ENCODE measurements around the gene SSTR5. TPM values are rescaled to one million over a fixed set of nuclear protein-coding genes. Genes with fewer than 3 reads are reported as not detected.

Gene SSTR5
- total RNA-seq, 2 experiments from 2014 or later: not detected

DNA sequence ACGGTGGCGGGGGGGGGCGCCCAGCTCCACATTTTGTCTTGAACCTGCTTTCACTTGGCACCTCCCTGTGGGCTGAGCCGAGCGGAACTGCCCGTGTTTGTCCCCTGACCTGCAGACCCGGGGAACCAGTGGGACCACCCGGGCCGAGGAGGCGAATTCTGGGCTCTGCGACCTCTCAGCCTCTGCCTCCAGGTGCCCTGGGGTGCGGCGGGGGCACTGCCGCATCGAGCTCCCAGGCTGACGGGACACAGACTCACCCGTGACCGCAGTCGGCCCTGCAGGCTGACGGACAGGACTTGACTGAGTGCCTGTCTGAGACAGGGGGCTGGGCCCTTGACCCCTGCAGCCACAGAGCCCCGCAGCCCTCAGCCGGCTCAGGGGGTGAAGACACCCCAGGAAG is 34.6 kb downstream of the SSTR5 start:
- ChIA-PET CTCF (no interaction called here), POLR2A (no interaction called here)

DNA sequence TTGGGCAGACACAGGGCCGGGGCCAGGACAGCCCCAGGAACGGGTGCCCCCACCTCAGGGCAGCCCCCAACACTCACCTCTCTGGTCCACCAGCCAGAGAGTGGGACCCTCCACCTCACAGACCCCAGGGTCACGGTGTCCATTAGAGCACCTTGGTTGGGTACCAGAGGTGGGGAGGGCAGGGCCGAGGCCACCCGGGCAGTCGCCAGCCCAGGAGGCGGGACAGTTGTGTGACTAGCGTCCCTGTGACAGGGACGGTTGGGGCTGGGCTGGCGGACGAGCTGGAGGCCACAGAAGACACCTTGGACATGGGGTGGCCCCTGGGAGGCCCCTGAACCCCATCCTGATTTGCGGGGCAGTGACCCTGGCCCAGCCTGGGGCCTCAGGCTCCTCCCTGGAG is 35.2 kb downstream of the SSTR5 start:
- no peaks in the 10 kb centered on the region for H3K9me3 Mint-ChIP-seq
- ChIA-PET CTCF (no interaction called here), POLR2A (no interaction called here)

More for the DNA sequence above, 34.6 kb downstream of the SSTR5 start:
- no peak for DNase-seq
- no peaks in the 10 kb centered on the region for H3K9me3 Mint-ChIP-seq
- H3K27ac Mint-ChIP-seq: no peak overlapping the region
- peaks cover 3% of the 10 kb centered on the region for H3K27me3 Mint-ChIP-seq
- H3K36me3 Mint-ChIP-seq (ENCODE audit: low read depth): no peaks in the 10 kb centered on the region
- H3K4me3 Mint-ChIP-seq: no peak overlapping the region
- H3K4me1 Mint-ChIP-seq: no peaks in the 10 kb centered on the region

DNA sequence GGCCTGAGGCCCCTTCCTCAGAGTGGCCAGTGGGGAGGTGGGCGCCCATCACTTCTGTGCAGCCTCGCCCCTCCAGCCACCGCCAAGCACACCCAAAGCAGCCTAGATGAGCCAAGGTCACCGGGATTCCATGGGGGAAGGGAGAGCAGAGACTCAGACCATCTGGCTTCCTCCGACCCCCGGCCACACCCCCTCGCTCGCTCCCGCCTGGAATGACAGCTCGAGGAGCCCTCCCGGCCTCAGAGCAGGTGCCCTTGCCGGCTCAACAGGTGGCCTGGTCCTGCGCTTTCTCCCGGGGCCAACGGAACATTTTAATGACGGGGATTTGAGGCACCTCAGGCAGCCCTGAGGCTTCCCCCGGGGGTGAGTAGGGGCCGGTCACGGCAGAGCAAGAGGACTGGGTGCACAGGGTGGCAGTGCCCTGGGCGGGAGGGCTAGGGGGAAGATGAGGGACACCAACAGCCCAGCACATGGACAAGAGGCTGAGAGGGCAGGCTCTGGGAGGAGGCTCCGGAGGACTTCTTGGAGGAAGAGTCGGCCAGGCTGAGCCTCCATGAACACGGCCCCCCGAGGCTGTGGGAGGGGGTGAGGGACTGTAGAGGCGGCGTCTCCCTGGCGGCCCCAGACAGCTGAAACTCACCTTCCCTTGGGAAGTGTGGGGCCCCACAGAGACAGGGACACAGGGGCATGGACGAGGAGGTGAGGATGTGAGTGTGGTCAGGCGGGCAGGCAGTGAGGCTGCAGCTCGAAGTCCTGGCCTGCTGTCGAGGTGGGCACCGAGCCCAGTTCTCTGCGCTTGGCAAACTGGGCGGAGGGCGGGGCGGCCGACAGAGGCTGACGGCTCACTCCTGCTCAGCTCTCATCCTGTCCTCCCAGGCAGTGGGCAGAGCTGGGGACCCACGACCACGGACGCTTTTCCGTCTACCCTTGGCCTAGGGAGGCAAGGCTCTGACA is 36.0 kb downstream of the SSTR5 start:
- Mint-ChIP-seq H3K36me3 (ENCODE audit: low read depth) (no peaks in the 10 kb centered on the region), H3K4me3 (no peak overlapping the region), H3K9me3 (no peaks in the 10 kb centered on the region), H3K27me3 (peaks cover 3% of the 10 kb centered on the region), H3K4me1 (no peaks in the 10 kb centered on the region), H3K27ac (no peak overlapping the region)
- CTCF ChIA-PET: no interaction called here
- DNase-seq: no peak
- POLR2A ChIA-PET: no interaction called here

More for the DNA sequence above, 35.2 kb downstream of the SSTR5 start:
- Mint-ChIP-seq H3K4me3 (no peak overlapping the region), H3K27me3 (peaks cover 3% of the 10 kb centered on the region), H3K27ac (no peak overlapping the region), H3K4me1 (no peaks in the 10 kb centered on the region), H3K36me3 (ENCODE audit: low read depth) (no peaks in the 10 kb centered on the region)
- DNase-seq: no peak

DNA sequence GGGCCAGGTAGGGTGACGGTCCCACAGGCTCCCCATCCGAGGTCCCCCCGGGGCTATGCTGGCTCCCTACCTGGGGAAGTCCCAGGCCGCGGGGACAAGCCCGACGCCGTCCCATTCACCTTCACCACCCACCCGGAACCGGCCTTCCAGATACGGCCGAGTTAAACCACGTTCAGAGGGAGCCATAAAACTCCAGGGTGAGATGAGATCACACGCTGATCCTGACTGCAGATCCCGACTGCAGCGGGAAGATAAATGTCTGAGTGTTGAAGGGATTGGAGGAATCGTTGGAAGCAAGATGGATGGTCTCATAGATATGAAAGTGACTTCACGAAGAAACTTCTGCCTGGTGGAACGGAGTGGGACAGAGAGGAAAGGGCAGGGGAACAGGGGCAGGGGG is 37.1 kb downstream of the SSTR5 start:
- Mint-ChIP-seq H3K36me3 (ENCODE audit: low read depth) (no peaks in the 10 kb centered on the region), H3K4me1 (no peaks in the 10 kb centered on the region), H3K4me3 (no peak overlapping the region), H3K9me3 (no peaks in the 10 kb centered on the region), H3K27ac (no peak overlapping the region), H3K27me3 (peaks cover 3% of the 10 kb centered on the region)
- ChIA-PET POLR2A (no interaction called here), CTCF (no interaction called here)
- DNase-seq: no peak

DNA sequence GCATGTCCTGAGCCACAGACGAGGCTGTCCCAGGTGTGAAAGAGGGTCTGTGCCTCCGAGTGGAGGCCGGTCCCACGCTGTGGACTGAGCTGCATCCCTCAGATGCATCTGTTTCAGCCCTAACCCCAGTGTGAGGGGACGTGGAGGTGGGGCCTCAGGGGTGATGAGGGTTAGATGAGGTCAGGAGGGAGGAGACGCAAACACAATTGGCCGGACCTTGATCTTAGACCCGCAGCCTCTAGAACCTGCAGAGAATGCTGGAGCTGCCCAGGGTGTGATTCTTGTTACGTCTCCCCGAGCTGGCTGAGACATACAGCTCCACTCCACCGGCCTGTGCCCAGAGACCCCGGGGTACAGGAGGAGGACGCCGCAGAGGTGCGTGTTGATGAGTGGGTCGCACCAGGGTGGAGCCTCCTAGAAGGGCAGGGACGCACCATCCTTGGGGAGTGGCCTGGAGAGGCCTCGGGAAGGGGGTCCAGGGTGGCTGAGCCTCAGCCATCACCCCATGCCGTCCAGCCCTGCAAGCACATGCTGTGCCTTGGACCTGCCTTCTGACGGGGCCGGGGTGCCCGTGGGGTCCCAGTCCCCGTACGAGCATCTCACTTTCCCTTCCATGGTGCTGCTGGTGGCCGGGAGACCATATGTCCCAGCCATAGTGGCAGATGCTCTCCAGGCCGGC is 40.1 kb downstream of the SSTR5 start:
- no peak for DNase-seq
- Mint-ChIP-seq H3K4me1 (no peaks in the 10 kb centered on the region), H3K4me3 (no peak overlapping the region), H3K27me3 (peaks cover 3% of the 10 kb centered on the region), H3K27ac (no peak overlapping the region), H3K9me3 (no peaks in the 10 kb centered on the region), H3K36me3 (ENCODE audit: low read depth) (no peaks in the 10 kb centered on the region)
- POLR2A ChIA-PET: interaction anchor here (0.6 kb wide), 1 partner anchor 684 kb away, joined by 3 read pairs; no protein-coding TSS in a partner anchor
- CTCF ChIA-PET: no interaction called here

DNA sequence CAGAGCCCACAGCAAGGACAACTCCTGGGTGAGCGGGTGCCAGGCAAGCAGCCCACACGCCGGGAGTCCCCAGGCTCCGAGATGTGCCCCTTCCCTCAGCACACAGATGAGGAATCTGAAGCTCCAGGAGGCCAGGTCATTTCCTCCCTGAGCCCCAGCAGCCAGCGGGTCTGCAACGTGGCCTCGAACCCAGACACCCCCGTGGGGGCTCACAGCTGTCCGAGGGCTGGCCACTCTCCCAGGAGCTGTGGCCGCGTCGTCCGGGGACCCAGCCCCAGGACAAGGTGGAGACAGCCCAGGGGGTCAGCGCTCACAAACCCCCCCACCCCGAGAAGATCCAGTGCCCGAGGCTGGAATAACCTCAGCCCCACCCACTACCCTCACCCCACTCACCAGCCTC is 40.9 kb downstream of the SSTR5 start:
- no peak overlapping the region for H3K27ac Mint-ChIP-seq
- POLR2A ChIA-PET: no interaction called here
- no peak overlapping the region for H3K4me3 Mint-ChIP-seq
- no peak for DNase-seq
- H3K9me3 Mint-ChIP-seq: no peaks in the 10 kb centered on the region
- peaks cover 3% of the 10 kb centered on the region for H3K27me3 Mint-ChIP-seq
- CTCF ChIA-PET: interaction anchor here (0.6 kb wide), 1 partner anchor 425 kb away, joined by 3 read pairs; no protein-coding TSS in a partner anchor
- no peaks in the 10 kb centered on the region for H3K4me1 Mint-ChIP-seq
- H3K36me3 Mint-ChIP-seq (ENCODE audit: low read depth): no peaks in the 10 kb centered on the region

DNA sequence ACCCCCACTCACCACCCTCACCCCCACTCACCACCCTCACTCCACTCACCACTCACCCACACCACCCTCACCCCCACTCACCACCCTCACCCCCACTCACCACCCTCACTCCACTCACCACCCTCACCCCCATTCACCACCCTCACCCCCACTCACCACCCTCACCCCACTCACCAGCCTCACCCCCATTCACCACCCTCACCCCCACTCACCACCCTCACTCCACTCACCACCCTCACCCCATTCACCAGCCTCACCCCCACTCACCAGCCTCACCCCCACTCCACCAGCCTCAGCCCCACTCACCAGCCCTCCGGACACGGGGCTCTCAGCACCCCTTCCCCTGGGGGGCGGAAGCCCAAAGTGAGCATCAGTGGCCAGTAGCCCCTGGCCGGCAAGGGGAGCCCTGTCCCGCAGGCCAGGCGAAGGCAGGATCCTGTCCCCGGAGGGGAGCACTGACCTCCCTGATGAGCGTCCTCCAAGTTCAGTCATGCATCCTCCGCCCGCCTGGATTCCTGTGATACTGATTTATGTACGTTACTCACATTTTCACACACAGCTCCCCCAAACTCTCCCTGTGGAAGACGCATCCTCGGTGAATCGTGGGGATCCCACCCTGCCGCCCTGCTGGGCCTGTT is 41.5 kb downstream of the SSTR5 start:
- ChIA-PET CTCF (interaction anchor here (0.6 kb wide), 1 partner anchor 424 kb away, joined by 3 read pairs; no protein-coding TSS in a partner anchor), POLR2A (no interaction called here)
- no peaks in the 10 kb centered on the region for H3K36me3 Mint-ChIP-seq (ENCODE audit: low read depth)
- no peaks in the 10 kb centered on the region for H3K9me3 Mint-ChIP-seq
- peaks cover 3% of the 10 kb centered on the region for H3K27me3 Mint-ChIP-seq
- H3K4me1 Mint-ChIP-seq: no peaks in the 10 kb centered on the region
- no peak overlapping the region for H3K27ac Mint-ChIP-seq
- H3K4me3 Mint-ChIP-seq: no peak overlapping the region
- DNase-seq: no peak

DNA sequence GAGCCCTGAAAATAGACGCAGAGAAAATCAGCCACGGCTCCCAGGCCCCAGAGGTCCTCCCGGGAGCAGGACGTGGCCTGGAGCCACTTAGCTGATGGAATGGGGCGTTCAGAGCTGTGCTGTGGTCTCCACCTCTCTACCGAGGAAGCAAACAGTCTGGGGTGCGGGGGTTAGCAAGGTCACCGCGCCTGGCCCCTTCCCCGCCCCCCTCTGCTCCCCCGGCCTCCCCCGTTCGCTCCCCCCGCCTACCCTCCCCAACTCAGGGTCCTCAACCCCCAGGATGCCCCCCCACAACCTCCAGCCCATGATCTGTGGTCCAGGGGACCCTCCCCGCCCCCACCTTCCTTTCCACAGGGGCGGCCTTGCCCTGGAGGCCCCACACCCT is 44.1 kb downstream of the SSTR5 start:
- ChIA-PET CTCF (no interaction called here), POLR2A (no interaction called here)
- H3K27ac Mint-ChIP-seq: no peak overlapping the region
- no peaks in the 10 kb centered on the region for H3K36me3 Mint-ChIP-seq (ENCODE audit: low read depth)
- no peaks in the 10 kb centered on the region for H3K27me3 Mint-ChIP-seq
- H3K4me3 Mint-ChIP-seq: no peak overlapping the region
- no peaks in the 10 kb centered on the region for H3K9me3 Mint-ChIP-seq
- DNase-seq: no peak
- H3K4me1 Mint-ChIP-seq: no peaks in the 10 kb centered on the region

DNA sequence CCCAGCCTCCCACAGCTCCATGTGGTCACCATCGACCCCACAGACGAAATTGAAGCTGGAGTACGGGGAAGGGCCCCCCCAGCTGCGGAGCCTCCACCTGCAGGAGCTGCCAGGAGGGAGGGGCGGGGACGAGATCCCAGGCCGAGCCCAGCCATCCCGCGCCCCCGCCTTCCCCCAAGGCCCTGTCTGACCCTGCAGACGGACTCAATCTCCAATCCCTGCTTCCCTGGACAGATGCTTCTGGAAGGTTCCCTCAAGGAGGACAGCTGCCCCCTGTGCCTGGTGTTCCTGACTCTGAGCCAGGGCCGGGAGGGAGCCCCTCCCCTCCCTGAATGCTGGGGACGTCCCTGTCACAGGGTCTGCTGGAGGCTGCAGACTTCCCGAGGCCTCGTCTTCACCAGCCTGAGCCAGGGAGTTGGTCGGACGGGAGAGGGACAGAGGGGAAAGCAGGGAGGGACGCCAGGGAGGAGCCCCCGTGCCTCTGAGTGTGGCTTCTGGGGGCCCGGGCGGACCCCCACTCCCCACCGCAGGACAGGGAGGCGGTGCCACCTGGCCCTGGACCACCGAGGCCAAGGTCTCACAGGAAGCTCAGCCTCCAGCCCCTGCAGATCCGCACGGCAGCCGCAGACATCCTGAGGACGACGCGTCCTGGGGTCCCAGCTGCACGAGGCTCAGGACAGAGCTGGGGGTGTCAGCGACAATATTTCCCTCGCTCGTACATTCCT is 44.8 kb downstream of the SSTR5 start:
- no peaks in the 10 kb centered on the region for H3K4me1 Mint-ChIP-seq
- no peak for DNase-seq
- no peak overlapping the region for H3K4me3 Mint-ChIP-seq
- ChIA-PET CTCF (interaction anchor here (0.6 kb wide), 1 partner anchor 620 kb away, joined by 3 read pairs; no protein-coding TSS in a partner anchor), POLR2A (no interaction called here)
- H3K27me3 Mint-ChIP-seq: no peaks in the 10 kb centered on the region
- no peak overlapping the region for H3K27ac Mint-ChIP-seq
- H3K36me3 Mint-ChIP-seq (ENCODE audit: low read depth): no peaks in the 10 kb centered on the region
- H3K9me3 Mint-ChIP-seq: no peaks in the 10 kb centered on the region

DNA sequence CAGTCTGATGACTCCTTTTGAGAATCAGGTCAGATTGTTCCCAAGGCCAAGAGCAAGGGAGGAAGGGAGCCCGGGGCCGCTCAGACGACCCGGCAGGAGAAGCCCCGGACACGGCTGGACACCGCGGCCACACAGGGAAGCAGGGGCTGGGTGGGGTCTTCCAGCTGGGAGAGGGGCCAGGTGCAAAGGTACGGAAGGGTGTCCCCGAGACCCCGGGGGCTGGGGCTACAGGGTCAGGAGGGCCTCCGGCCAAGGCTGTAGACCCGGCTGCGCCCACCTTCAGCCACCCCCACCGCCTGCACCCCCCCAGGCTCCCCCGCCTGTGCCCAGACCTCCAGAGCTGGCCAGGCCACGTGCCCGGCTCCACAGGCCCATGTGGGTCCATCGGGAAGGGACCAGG is 45.4 kb downstream of the SSTR5 start:
- ChIA-PET POLR2A (no interaction called here), CTCF (interaction anchor here (0.6 kb wide), 1 partner anchor 620 kb away, joined by 3 read pairs; no protein-coding TSS in a partner anchor)
- no peak overlapping the region for H3K4me3 Mint-ChIP-seq
- DNase-seq: no peak
- no peaks in the 10 kb centered on the region for H3K27me3 Mint-ChIP-seq
- no peak overlapping the region for H3K27ac Mint-ChIP-seq
- H3K4me1 Mint-ChIP-seq: no peaks in the 10 kb centered on the region
- no peaks in the 10 kb centered on the region for H3K9me3 Mint-ChIP-seq
- no peaks in the 10 kb centered on the region for H3K36me3 Mint-ChIP-seq (ENCODE audit: low read depth)

DNA sequence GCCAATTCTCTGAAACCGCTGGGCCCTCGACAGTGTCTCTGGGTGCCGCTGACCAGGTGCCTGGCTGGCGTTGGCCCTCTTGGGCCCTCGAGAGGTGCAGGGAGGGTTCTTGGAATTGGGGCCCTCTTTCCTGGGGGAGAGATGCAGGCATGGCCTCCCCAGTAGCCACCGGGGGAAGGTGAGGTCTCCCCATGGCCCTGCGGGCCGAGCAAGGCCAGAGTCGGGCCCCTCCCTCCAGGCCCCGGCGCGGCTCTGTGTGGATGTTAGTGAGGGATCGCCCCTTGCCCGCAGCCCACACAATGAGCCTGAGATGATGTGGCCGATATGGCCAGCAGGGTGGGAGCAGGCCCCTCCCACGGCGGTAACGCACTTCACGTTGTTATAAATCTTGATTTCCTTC is 46.6 kb downstream of the SSTR5 start:
- H3K27me3 Mint-ChIP-seq: no peaks in the 10 kb centered on the region
- no peak for DNase-seq
- no peaks in the 10 kb centered on the region for H3K36me3 Mint-ChIP-seq (ENCODE audit: low read depth)
- ChIA-PET POLR2A (no interaction called here), CTCF (no interaction called here)
- no peak overlapping the region for H3K4me3 Mint-ChIP-seq
- no peaks in the 10 kb centered on the region for H3K4me1 Mint-ChIP-seq
- no peak overlapping the region for H3K27ac Mint-ChIP-seq
- no peaks in the 10 kb centered on the region for H3K9me3 Mint-ChIP-seq

DNA sequence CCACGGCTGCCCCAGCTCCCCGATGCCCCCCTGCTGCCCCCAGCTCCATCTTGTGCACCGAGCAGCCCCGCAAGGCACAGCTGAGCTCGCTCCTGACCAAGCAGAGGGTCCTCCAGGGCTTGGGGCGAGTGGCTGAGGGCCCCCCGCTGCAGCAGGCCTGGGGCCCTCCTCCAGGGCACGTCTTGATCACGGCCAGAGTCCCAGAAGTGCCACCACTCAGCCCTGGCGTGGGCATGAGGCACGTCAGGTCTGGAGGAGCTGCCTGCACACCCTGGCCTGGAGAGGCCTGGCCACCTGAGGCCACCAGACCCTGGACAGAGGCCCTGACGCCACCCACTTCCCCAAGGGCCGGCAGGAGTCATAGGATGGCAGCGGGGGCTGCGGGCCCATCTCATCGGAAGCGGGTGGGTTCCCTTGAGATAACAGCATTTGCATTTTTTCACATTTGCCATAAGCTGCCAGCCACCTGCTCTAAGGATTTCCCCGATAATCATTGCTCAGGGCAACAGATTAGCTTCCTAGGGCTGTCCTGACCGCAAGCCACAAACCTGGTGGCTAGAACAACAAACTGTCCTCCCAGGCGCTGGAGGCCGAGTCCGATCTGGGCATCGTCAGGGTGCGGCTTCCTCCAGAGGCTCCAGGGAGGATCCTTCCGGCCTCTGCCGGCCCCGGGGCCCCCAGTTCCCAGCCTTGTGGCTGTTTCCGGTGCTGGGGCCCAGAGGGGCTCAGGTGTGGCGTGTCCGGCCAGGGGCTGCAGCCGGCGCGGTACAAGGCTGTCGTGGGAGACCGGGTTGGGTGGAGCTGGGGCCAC is 47.4 kb downstream of the SSTR5 start:
- no peaks in the 10 kb centered on the region for H3K36me3 Mint-ChIP-seq (ENCODE audit: low read depth)
- ChIA-PET CTCF (no interaction called here), POLR2A (no interaction called here)
- no peak for DNase-seq
- H3K9me3 Mint-ChIP-seq: no peaks in the 10 kb centered on the region
- no peak overlapping the region for H3K4me3 Mint-ChIP-seq
- H3K27me3 Mint-ChIP-seq: no peaks in the 10 kb centered on the region
- H3K4me1 Mint-ChIP-seq: no peaks in the 10 kb centered on the region
- H3K27ac Mint-ChIP-seq: no peak overlapping the region
